Caki2 (cell line): Measurements from ENCODE around the gene OR2T10. TPM values are rescaled to one million over a fixed set of nuclear protein-coding genes. Genes with fewer than 3 reads are reported as not detected.
"Not testable (repeated sequence)": the region's sequence is repeated elsewhere in the genome, so short reads cannot be mapped to it uniquely, and the experiment has no call there.

ENCODE experiments used
- DNase-seq: peaks from one replicate; pipeline ENCODE4 v3.0.0-alpha.2; 2015; ENCODE audit warnings: low read depth
- in situ Hi-C: cut with HindIII; loops from 2 replicates; pipeline ENCODE4 v1.10.0; 2016; ENCODE audit warnings: low sequenced_read_pairs, low pct_unique_long_range_greater_than_20kb, mixed read lengths
- total RNA-seq: library from RNA; depleted of rRNA; stranded (reverse); fragments of >200 nt; shearing (Covaris generic); gene quantifications from 2 replicates; pipeline ENCODE4 v1.2.3, GENCODE V29; 2014; ENCODE audit warnings: low replicate concordance

OR2T10 gene
- total RNA-seq, 1 experiment from 2014 or later, result not detected

GRCh38 chr1:248611883-248612414, 14.4 kb upstream of the OR2T10 start:
- in situ Hi-C loops, result no loop called here
- no peak for DNase-seq

- in situ Hi-C loops, result no loop called here
- DNase-seq, result no peak
These were observed 12.8 kb upstream of the OR2T10 start for GRCh38 chr1:248610301-248610700.

GRCh38 chr1:248599396-248599795, 1.9 kb upstream of the OR2T10 start:
- in situ Hi-C loops, result no loop called here

GRCh38 chr1:248596615-248597014, 885 bp downstream of the OR2T10 start:
- no peak for DNase-seq
- in situ Hi-C loops, result no loop called here

More at GRCh38 chr1:248599396-248599795, 1.9 kb upstream of the OR2T10 start:
- DNase-seq, result no peak

GRCh38 chr1:248593226-248593625, 4.3 kb downstream of the OR2T10 start:
- DNase-seq, result no peak
- in situ Hi-C loops, result no loop called here

GRCh38 chr1:248592655-248593054, 4.8 kb downstream of the OR2T10 start:
- in situ Hi-C loops, result no loop called here
- no peak for DNase-seq

GRCh38 chr1:248590055-248590454, 7.4 kb downstream of the OR2T10 start:
- in situ Hi-C loops, result no loop called here
- no peak for DNase-seq

GRCh38 chr1:248589334-248589733, 8.2 kb downstream of the OR2T10 start:
- no peak for DNase-seq
- in situ Hi-C loops, result no loop called here

GRCh38 chr1:248585266-248585665, 12.2 kb downstream of the OR2T10 start:
- no peak for DNase-seq
- in situ Hi-C loops, result no loop called here

- DNase-seq, result no peak
- in situ Hi-C loops, result no loop called here
These were observed 21.1 kb downstream of the OR2T10 start for GRCh38 chr1:248576260-248576980.

GRCh38 chr1:248574657-248575056, 22.8 kb downstream of the OR2T10 start, which contains the start of gene OR2T34:
Gene OR2T34 (minus strand): TSS chr1:248574757. CDS start chr1:248574757, 0 bp downstream.
- in situ Hi-C loops, DNase-seq: not testable (repeated sequence)

GRCh38 chr1:248573856-248574255, 23.6 kb downstream of the OR2T10 start:
- in situ Hi-C loops, DNase-seq: not testable (repeated sequence)

GRCh38 chr1:248572049-248572448, 25.5 kb downstream of the OR2T10 start:
- in situ Hi-C loops, DNase-seq: not testable (repeated sequence)

GRCh38 chr1:248570811-248571210, 26.7 kb downstream of the OR2T10 start:
- in situ Hi-C loops, result not testable (repeated sequence)

GRCh38 chr1:248569049-248569448, 28.5 kb downstream of the OR2T10 start:
- in situ Hi-C loops, DNase-seq: not testable (repeated sequence)

More at GRCh38 chr1:248570811-248571210, 26.7 kb downstream of the OR2T10 start:
- DNase-seq, result not testable (repeated sequence)

GRCh38 chr1:248565530-248566373, 31.7 kb downstream of the OR2T10 start:
- in situ Hi-C loops, result not testable (repeated sequence)

GRCh38 chr1:248562672-248563071, 34.8 kb downstream of the OR2T10 start, which contains the start of gene OR2T29:
Gene OR2T29 (minus strand): TSS chr1:248562772. CDS start chr1:248559491, 3,281 bp downstream.
- in situ Hi-C loops, DNase-seq: not testable (repeated sequence)

More at GRCh38 chr1:248565530-248566373, 31.7 kb downstream of the OR2T10 start:
- DNase-seq, result not testable (repeated sequence)

GRCh38 chr1:248551027-248551426, 46.5 kb downstream of the OR2T10 start:
- not testable (repeated sequence) for DNase-seq

GRCh38 chr1:248547383-248547782, 50.1 kb downstream of the OR2T10 start:
- in situ Hi-C loops, DNase-seq: not testable (repeated sequence)

More at GRCh38 chr1:248551027-248551426, 46.5 kb downstream of the OR2T10 start:
- in situ Hi-C loops, result not testable (repeated sequence)
